ENCODE results near the gene ZC3H8.
A peak's percentile ranks its signal among the peaks of the same experiment; 100 is the strongest.
"Not testable (repeated sequence)": the region's sequence is repeated elsewhere in the genome, so short reads cannot be mapped to it uniquely, and the experiment has no call there.

The ZC3H8 gene

GRCh38 chr2:112268547-112268946 lies 13.7 kb upstream of the ZC3H8 start:
- no peak for DNase-seq (ENCODE audit: low read depth, low spot score)
- no peak overlapping the region for H3K4me3 ChIP-seq (ENCODE audit: low read length)

- DNase-seq (ENCODE audit: low read depth, low spot score): no peak
- H3K4me3 ChIP-seq (ENCODE audit: low read length): no peak overlapping the region
These were observed 8.0 kb upstream of the ZC3H8 start for GRCh38 chr2:112262876-112263275.

GRCh38 chr2:112260295-112260625 lies 5.4 kb upstream of the ZC3H8 start:
- H3K4me3 ChIP-seq (ENCODE audit: low read length): no peak overlapping the region
- no peak for DNase-seq (ENCODE audit: low read depth, low spot score)

GRCh38 chr2:112259509-112260294 lies 4.9 kb upstream of the ZC3H8 start:
- peak overlapping the region; percentile 31 for H3K4me3 ChIP-seq (ENCODE audit: low read length)
- peak; percentile 79 for DNase-seq (ENCODE audit: low read depth, low spot score)

- H3K4me3 ChIP-seq (ENCODE audit: low read length): no peak overlapping the region
- no peak for DNase-seq (ENCODE audit: low read depth, low spot score)
These were observed 2.7 kb upstream of the ZC3H8 start for GRCh38 chr2:112257575-112257974.

GRCh38 chr2:112256654-112257053 lies 1.8 kb upstream of the ZC3H8 start:
- no peak for DNase-seq (ENCODE audit: low read depth, low spot score)
- H3K4me3 ChIP-seq (ENCODE audit: low read length): no peak overlapping the region

GRCh38 chr2:112255875-112256274 lies 1.0 kb upstream of the ZC3H8 start:
- no peak for DNase-seq (ENCODE audit: low read depth, low spot score)
- H3K4me3 ChIP-seq (ENCODE audit: low read length): no peak overlapping the region

GRCh38 chr2:112253261-112253815 lies 1.5 kb downstream of the ZC3H8 start:
- H3K4me3 ChIP-seq (ENCODE audit: low read length): no peak overlapping the region
- no peak for DNase-seq (ENCODE audit: low read depth, low spot score)

- H3K4me3 ChIP-seq (ENCODE audit: low read length): no peak overlapping the region
- no peak for DNase-seq (ENCODE audit: low read depth, low spot score)
These were observed 3.6 kb downstream of the ZC3H8 start for GRCh38 chr2:112251271-112251670.

GRCh38 chr2:112244854-112245253 lies 10.0 kb downstream of the ZC3H8 start:
- DNase-seq (ENCODE audit: low read depth, low spot score): no peak
- H3K4me3 ChIP-seq (ENCODE audit: low read length): no peak overlapping the region

GRCh38 chr2:112243233-112243632 lies 11.6 kb downstream of the ZC3H8 start:
- no peak for DNase-seq (ENCODE audit: low read depth, low spot score)
- no peak overlapping the region for H3K4me3 ChIP-seq (ENCODE audit: low read length)

GRCh38 chr2:112242384-112242783 lies 12.5 kb downstream of the ZC3H8 start:
- H3K4me3 ChIP-seq (ENCODE audit: low read length): no peak overlapping the region
- DNase-seq (ENCODE audit: low read depth, low spot score): peak; percentile 11

- DNase-seq (ENCODE audit: low read depth, low spot score): no peak
- no peak overlapping the region for H3K4me3 ChIP-seq (ENCODE audit: low read length)
These were observed 15.0 kb downstream of the ZC3H8 start for GRCh38 chr2:112239862-112240261.

GRCh38 chr2:112230371-112230770 lies 24.5 kb downstream of the ZC3H8 start:
- no peak overlapping the region for H3K4me3 ChIP-seq (ENCODE audit: low read length)
- no peak for DNase-seq (ENCODE audit: low read depth, low spot score)

- DNase-seq (ENCODE audit: low read depth, low spot score): no peak
- no peak overlapping the region for H3K4me3 ChIP-seq (ENCODE audit: low read length)
These were observed 25.5 kb downstream of the ZC3H8 start for GRCh38 chr2:112229348-112229747.

GRCh38 chr2:112220831-112221230 lies 34.0 kb downstream of the ZC3H8 start:
- DNase-seq (ENCODE audit: low read depth, low spot score): no peak
- no peak overlapping the region for H3K4me3 ChIP-seq (ENCODE audit: low read length)

GRCh38 chr2:112220186-112220585 lies 34.7 kb downstream of the ZC3H8 start:
- DNase-seq (ENCODE audit: low read depth, low spot score): no peak
- H3K4me3 ChIP-seq (ENCODE audit: low read length): no peak overlapping the region

- no peak overlapping the region for H3K4me3 ChIP-seq (ENCODE audit: low read length)
- no peak for DNase-seq (ENCODE audit: low read depth, low spot score)
These were observed 37.0 kb downstream of the ZC3H8 start for GRCh38 chr2:112217854-112218253.

- no peak for DNase-seq (ENCODE audit: low read depth, low spot score)
- H3K4me3 ChIP-seq (ENCODE audit: low read length): no peak overlapping the region
These were observed 38.7 kb downstream of the ZC3H8 start for GRCh38 chr2:112216167-112216566.

GRCh38 chr2:112207905-112208304 lies 46.9 kb downstream of the ZC3H8 start:
- DNase-seq (ENCODE audit: low read depth, low spot score); H3K4me3 ChIP-seq (ENCODE audit: low read length): not testable (repeated sequence)

- H3K4me3 ChIP-seq (ENCODE audit: low read length): no peak overlapping the region
- no peak for DNase-seq (ENCODE audit: low read depth, low spot score)
These were observed 50.4 kb downstream of the ZC3H8 start for GRCh38 chr2:112204411-112204810.

Data from Jurkat, Clone E6-1 (cell line).